GM18873 (cell line): ENCODE results near the gene KY.

ENCODE experiments used
- ATAC-seq: cut with Tn5 transposase; IDR thresholded peaks from one replicate; pipeline ENCODE4 v1.9.1; 2021; ENCODE audit warnings: mild to moderate bottlenecking, moderate library complexity, moderate number of reproducible peaks; ENCODE audit not compliant: unreplicated experiment, low FRiP score

Gene KY

GRCh38 chr3:134650431-134651346 lies at the start of gene KY:
Gene KY (minus strand): TSS chr3:134651022. CDS start chr3:134650960, 62 bp downstream.
- no peak for ATAC-seq

GRCh38 chr3:134699721-134700120 lies 48.9 kb upstream of the KY start:
- no peak for ATAC-seq

- no peak for ATAC-seq
These were observed 48.4 kb upstream of the KY start for GRCh38 chr3:134699141-134699711.

DNA sequence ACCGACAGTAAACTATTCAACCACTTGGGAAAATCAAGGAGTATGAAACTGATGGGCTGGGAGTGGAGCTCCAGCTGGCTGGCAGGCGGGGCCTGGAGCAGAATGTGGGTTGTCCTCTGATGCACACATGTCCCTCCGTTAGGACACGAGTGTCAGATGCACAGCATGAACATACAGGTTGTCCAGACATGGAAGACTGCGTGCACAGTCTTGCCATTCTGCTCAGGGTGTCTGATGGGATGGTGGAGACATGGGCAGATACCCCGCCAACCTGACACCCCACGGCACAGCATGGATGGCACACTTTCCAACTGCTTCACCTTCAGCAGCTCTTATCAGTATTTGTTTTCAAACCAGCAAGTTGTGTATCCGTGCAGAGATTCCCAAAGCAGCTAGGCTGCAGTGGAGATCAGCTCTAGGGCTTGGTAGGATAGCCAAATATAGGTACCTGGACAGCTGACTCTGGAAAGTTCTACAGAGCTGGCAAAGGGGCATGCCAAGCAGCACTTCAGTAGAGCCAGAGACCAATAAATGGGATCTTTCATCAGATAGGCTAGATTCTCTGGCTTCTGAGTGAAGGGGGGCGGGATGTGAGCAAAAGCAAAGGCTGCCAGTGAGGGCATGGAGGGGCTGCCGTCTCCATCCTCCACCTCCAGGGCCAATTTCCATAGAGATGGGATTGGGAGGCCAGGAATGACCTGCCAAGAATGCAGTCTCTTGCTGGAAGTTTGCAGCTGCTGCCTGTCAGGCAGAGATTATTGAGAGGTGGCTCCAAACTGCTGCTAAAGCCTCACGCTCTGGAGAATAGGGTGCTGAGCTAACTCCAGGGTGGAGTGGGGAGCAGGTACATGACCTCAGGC lies 47.2 kb upstream of the KY start:
- no peak for ATAC-seq

DNA sequence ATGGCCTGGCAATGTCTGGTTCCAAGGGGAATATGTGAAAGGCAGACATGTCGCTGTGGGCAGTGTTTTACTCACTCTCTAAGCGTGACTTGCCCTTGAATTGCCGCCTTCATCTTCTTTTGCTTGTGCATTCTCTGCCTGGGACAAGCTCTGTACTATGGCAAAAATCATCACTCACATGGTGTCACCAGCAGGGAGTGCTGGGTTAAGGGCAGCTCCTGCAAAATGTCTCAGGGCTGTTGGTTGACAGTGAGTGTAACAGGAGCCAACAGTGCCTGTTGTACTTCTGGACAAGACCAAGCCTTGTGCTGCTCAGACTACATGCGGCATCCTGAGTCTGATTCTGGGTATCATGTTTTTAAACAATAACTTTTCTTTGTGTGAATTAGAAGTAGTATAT lies 45.3 kb upstream of the KY start:
- ATAC-seq = no peak

GRCh38 chr3:134694946-134695543 lies 44.2 kb upstream of the KY start:
- ATAC-seq = no peak

DNA sequence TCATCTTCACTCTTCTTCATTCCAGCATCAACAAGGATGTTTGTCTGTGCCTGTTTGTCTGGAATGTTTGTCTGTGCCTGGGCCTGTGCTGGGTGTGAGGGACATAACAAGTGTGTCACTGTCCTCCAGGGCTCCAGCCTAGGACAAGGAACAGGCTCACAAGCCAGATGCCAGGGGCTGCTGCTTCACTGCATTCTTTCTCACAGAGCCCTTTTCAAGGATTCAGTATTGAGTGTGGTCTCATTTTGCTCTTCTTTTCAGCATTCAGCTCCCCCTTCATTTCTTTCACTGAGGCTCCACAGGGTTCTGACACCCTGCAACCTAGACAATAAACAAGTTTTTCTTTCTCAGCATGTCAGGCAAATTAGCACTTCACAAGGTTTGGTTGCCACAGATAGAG lies 43.6 kb upstream of the KY start:
- no peak for ATAC-seq

DNA sequence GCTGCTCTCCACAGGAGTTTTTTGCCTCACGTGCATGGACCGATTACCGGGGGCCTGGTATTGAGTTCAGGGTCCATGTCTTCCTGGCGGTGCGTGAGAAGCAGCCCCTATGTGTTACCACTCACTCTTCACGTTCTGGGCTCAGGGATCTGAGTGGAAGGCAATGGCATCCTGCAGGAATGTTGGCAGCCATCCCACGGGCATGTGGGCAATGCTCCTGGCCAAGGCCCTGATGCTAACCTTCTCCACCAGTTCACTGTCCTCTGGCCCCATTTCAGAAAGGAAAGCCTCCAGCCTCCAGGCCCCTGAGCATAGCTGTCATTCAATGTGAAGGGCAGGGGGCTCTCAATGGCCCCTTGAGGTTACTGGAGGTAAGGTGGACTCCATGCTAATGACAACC lies 43.0 kb upstream of the KY start:
- no peak for ATAC-seq

DNA sequence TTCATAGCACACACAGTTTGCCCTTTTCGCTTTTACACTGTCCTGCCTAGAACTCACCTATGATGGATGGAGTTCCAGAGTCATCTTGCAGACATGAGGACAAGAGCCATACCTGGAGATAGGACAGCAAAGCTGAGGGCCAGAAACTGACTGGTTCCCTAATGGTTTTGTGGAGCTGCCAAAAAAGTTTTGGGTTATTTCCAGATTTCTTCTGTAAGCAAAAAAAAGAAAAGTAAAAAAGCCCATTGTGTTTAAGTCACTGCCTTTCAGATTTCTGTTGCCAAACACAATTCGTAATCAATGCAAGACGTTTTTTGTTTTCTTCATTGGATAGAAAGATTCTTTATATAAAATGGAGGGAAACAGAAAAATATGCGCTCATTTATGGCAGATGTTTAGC lies 42.4 kb upstream of the KY start:
- ATAC-seq = no peak

DNA sequence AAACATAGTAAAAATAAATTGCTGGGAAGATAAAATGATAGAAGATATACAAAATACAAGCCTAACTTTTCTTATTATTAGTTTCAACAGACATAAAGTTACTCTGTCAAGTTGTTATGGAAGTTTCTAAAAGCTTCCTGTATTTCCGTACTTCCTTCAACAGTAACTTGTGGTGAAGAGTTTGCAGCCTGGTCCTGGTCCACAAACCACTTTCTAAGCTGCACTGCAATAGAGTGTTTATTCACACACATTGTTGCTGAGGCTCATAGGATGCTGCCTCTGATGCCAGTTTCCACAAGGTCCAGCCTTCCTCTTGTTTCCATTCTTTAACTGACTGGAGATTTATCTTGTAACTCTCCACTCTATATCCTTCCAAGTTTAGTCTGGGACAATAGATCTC lies 39.4 kb upstream of the KY start:
- ATAC-seq = no peak

DNA sequence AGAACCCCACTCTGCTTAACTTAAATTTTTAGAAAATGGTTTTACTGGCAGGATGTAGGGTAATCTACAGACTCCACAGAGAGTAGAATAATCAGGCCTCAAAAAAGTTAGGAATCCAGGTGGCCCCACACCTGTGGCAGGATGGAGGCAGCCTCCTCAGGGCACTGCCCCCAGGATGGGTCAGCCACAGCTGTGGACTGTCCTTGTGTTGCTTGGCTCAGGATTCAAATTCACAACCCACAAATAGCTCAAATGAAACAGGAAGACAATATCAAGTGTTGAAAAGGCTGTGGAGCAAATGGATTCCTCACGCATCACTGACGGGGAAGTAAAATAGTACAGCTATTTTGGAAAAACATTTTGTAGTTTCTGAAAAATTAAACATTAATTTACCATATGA lies 36.8 kb upstream of the KY start:
- ATAC-seq = no peak

DNA sequence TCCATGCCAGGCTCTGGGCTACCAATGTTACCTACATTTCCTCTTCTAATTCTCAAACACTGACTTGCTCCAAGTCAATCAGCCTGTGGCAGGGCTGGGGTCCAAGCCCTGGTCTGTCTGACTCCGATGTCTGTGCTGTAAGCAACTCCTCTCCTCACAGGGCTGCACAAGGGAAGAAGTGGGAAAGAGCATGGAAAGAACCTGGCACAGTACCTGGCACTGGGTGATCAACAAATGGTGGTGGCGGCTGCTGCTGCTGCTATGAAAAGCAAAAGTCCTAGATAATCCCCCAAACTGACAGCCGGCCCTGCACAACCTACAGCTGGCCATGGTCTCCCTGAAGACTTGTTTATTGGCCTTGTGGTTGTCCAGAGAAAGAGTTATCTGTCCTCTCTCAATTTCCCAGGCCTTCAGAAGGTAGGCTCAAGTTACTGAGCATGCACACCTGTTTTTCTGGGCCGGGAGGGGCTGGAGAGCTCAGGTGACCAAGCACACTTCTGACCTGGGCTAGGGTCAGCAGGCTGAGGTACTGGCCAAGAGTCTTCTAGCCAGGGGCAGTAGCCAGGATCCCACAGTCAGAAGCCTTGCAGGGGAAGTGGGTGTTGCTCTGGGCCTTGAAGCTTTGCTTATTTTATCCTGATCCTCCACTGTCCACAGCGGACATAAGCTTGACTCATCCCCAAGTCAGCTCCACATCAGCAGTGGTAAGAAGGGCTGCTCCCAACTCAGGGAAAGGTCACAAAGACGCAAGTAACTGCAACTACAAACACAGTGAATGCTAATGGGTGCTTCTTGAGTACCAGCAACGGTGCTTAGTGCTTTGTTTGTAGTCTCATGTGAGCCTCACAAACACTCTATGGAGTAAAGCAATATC lies 35.3 kb upstream of the KY start:
- ATAC-seq = no peak

GRCh38 chr3:134682196-134682880 lies 31.5 kb upstream of the KY start:
- ATAC-seq = no peak

DNA sequence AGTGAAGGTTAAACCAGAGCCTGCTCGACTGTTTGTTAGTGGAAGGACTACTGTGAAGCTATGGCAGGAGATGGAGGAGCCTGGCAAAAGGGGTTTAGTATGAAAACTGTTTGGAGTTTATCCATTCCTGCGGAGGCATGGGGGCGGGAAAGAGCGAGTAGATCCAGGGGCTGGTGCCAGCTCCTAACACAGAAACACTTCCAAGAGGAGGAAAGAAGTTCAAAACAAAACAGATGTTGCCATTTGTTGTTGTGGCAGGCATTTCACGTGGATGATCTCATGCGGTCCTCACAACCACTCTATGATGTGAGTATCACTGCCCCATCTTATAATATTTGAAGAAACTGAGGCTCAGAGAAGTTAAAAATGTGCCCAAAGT lies 30.7 kb upstream of the KY start:
- no peak for ATAC-seq

DNA sequence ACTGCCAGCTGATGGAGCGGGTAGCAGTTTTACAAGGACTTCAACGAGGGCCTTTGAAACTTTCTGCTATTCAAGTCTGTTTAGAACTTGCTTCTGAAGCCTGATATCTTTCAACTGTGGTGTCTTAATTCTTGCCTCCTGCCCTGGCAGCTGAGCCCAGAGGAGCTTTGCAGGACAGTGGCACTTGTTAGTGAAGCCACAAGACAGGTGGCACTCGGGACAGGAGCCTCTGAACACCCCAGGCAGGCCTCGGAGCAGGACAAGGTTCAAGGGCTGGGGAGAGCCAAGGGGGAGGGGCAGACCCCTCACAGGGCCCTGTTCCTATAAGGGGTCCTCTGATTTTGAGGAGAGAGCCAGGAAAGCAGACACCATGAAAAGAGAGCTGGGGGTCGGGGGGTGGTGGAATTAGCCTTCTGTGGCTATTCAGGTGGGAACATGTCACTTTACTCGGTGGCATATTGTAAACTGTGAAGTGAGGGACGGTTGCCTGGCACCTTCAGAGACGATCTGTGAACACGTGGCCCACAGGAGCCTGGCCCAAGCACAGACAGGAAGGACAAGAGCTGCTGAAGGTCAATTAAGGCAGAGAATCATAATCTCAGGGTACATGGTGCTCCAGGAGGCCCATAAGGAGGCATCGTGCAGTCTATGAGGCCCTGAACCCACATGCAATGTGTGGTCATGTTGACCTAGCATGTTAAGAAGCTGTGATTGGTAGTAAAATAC lies 30.1 kb upstream of the KY start:
- ATAC-seq = no peak

- no peak for ATAC-seq
These were observed 27.1 kb upstream of the KY start for GRCh38 chr3:134677987-134678308.

DNA sequence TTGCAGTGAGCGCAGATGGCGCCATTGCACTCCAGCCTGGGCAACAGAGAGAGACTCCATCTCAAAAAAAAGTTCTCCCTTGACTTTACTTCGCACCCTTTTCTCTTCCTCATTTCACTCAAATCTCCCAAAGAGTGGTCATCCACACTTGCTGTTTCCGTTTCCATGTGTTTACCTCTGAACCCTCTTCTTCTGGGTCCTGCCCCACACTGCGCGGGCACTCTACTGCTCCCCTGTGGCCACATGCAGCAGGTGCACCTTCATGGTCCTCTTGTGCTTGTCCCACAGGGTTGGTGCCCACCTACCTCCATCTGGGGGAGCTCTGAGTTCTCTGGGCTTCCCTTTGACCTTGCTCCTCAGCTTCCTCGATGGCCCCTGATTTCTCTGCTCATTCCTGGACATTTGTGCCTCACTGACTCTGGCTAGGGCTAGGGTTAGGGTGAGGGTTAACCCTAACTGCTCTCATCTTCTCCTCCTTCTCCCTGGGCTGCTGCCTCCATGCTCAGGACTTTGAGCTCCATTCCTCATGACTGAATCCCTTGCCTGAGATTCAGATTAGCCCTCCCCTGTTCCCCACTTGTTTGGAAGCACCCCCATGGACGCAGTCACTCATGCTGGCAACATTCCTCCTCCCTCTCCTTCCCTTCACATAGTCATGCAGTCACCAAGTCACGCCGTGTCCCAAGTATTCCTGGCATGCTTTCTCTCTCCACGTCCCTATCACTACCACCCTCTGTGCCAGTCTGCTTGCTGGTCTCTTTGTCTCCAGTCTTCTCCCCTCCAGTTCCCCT lies 26.6 kb upstream of the KY start:
- no peak for ATAC-seq

GRCh38 chr3:134675726-134676256 lies 25.0 kb upstream of the KY start:
- no peak for ATAC-seq
